ENCODE measurements around the gene KLHDC2.
"Not testable (repeated sequence)": the region's sequence is repeated elsewhere in the genome, so short reads cannot be mapped to it uniquely, and the experiment has no call there.

The KLHDC2 gene

GRCh38 chr14:49767571-49768300 is at the start of gene KLHDC2:
Gene KLHDC2, plus strand, starts transcription at chr14:49768153. Its CDS starts 316 bp downstream, at chr14:49768469.
- peak; percentile 85 for DNase-seq

- no peak for DNase-seq
Observed at GRCh38 chr14:49720744-49721143, 47.2 kb upstream of the KLHDC2 start.

DNA sequence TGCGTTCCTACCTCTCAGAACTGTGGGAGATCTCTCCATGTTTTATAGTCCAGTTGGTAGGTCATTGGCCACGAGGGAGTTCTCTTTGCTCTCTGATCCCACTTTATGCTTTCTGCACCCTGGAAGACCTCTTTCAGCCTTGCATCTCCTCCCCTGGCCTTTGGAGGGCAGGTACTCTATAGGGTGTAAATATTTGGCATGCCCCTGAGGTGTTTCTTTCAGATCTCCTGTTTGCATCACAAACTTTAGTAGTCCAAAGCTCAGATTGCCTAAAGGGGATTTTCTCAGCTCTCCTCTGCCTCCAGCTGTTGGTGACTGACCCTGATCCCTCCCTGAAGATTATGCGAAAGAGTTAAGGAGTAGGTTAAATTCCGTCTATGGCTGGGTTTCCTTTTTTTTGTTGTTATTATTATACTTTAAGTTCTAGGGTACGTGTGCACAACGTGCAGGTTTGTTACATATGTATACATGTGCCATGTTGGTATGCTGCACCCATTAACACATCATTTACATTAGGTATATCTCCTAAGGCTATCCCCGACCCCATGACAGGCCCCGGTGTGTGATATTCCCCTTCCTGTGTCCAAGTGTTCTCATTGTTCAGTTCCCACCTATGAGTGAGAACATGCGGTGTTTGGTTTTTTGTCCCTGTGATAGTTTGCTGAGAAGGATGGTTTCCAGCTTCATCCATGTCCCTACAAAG is 46.1 kb upstream of the KLHDC2 start:
- DNase-seq = not testable (repeated sequence)

- no peak for DNase-seq
Observed at GRCh38 chr14:49727171-49727570, 40.8 kb upstream of the KLHDC2 start.

DNA sequence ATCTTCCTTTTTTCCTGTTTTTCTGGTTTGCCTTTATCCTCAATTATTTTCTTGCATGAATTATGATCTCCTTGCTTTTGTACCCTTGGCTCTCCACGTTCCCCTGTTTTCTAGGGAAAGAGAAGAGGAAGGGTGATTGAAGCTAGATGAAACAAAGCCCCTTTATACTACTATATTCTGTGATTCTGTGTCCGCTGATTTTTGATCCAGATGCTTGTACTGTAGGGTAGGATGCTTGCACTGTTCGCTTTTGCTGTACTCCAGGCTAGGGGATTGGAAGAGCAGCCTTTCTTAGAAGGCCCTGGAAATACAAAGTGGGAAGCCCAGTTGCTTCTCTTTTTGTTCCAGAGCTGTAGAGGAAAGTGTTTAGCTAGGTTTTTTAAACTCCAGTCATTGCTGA is 35.1 kb upstream of the KLHDC2 start:
- no peak for DNase-seq

DNA sequence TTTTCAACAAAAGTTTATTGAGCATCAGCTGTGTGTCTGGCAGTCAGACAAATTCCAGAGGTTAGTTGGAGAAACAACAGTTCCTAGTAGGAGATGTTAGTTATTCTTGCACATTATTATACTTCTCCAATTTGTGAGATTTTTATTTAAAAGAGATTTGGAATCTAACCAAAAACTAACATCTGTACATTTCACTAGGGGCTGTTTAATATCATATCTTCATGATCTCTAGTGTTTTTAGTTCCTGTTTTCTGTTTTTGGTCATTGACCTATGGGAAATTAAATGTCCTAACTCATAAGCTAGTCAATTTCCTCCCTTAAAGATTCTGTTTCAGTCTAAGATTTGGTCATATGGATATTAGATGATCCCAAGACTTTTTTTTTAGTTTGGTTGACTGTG is 34.1 kb upstream of the KLHDC2 start:
- no peak for DNase-seq

DNA sequence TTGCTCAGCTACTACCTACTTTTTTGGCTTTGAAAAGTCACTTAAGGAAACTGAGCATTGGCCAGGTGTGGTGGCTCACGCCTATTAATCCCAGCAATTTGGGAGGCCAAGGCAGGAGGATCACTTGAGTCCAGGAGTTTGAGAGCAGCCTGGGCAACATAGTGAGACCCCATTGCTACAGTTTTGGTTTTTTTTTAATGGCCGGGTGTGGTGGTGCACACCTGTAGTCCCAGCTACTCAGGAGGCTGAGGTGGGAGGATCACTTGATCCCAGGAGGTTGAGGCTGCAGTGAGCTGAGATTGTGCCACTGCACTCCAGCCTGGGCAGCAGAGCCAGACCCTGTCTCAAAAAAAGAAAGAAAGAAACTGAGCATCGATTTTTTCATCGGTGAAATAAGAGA is 32.3 kb upstream of the KLHDC2 start:
- DNase-seq = not testable (repeated sequence)

DNA sequence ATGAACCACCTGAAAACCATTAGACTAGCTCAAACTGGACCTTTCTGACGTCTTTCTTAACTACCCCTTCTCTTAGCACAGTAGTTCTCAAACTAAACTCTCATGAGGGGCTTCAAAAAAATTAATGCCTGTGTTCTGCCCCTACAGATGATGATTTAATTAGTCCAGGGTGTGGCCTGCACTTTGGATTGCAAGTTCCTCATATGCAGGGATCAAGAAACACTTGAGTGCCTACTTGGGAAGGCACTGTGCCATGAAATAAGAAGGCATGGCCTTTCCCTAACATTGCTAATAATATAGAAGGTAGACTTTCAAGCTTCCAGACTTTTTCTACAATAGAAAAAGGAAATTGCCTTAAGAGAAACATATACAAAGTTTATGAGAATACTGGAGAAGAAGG is 22.8 kb upstream of the KLHDC2 start:
- DNase-seq = no peak

GRCh38 chr14:49746476-49746875 is 21.5 kb upstream of the KLHDC2 start:
- DNase-seq = not testable (repeated sequence)

- no peak for DNase-seq
Observed at GRCh38 chr14:49754570-49755097, 13.3 kb upstream of the KLHDC2 start.

DNA sequence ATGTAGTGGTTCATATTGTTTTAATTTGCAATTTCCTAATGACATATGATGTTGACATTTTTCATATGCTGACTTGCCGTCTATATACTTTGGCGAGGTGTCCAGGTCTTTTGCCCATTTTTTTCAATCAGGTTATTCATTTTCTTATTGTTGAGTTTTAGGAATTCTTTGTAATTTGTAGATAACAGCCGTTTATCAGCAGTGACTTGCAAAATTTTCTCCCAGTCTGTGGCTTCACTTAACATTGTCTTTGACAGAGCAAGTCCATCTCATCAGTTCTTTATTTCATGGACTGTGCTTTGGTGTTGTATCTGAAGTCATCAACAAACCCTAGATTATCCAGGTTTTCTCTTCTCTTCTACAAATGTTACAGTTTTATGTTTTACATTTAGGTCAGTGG is 12.6 kb upstream of the KLHDC2 start:
- DNase-seq = no peak

DNA sequence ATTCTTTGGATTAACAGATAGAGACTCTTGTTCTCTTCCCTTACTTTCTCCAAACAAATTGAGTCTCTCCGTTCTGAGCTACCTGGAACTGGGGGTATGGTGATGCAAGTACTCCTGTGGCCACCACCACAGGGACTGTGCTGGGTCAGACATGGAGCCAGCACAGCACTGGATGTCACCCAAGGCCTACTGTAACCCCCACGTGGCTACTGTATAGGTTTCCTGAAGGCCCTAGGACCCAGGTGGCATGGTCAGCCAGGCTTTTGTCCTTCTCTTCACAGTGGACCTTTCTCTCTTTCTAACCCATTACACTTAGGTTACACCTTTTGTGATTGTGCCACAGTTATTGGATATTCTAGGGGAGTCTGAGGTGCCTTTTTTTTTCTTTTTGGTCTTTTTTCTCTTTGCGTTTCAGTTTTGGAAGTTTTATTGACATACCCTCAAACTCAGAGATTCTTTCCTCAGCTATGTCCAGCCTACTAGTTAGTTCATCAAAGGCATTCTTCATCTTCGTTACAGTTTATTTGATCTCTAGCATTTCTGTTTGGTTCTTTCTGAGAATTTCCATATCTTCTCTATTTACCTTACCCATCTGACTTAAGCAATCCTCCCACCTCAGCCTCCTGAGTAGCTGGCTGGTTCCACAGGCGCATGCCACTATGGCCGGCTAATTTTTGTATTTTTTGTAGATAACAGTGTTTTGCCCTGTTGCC is 6.0 kb upstream of the KLHDC2 start:
- DNase-seq = no peak

GRCh38 chr14:49766839-49767238 is 1.1 kb upstream of the KLHDC2 start:
- no peak for DNase-seq

DNA sequence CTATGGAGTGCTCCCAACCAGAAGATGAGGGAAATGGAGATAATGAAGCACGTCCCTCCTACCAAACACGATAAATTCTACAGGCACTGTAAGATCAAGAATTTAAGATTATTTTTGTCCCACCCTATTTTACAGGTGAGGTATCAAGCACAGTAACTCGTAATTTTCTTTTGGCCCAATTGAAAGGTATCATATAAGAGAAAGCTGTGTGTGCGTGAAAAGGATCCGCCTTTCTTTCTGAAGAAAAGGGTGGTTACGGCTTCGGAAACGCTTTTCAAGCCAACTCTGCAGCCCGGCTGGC is 733 bp upstream of the KLHDC2 start:
- no peak for DNase-seq

- DNase-seq = peak; percentile 57
Observed at GRCh38 chr14:49768301-49769121, 558 bp downstream of the KLHDC2 start.

DNA sequence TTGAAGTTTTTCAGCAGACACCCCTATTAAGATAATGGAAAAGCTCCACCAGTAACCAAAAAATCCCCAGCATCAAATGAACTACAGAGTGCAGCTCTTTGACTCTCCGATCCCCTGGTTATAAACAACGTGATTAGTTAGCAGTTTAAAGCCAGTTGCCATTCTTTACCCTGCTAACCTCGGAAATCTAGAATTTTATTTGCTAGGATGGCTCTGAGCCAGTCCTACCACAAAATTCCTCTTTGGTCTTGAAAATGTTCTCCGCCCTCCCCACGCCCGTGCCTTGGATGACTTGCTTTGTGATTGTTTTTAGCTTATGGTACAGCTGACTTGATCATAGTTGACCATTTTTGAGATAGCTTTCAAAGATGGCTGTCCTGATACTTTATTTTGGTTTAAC is 1.2 kb downstream of the KLHDC2 start:
- DNase-seq = no peak

DNA sequence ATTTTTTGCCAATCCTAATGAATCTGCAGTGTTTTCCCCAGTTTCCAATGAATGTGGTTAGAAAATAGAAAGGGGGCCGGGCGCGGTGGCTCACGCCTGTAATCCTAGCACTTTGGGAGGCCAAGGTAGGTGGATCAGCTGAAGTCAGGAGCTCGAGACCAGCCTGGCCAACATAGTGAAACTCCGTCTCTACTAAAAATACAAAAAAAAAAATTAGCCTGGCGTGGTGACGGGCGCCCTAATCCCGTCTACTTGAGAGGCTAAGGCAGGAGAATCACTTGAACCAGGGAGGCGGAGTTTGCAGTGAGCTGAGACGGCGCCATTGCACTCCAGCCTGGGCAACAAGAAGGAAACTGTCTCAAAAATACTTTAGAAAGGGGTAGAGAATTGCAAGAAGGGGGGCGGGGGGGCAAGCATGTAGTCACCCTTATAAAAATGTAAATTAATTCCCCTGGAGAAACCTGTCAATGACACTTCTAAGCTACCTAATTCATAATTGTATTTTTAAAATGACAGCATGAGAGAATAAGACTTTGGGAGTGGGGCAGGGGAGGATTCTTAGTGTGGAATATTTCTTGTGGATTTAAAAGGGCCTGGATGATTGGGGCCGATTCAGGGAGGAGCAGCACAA is 1.7 kb downstream of the KLHDC2 start:
- no peak for DNase-seq

- no peak for DNase-seq
Observed at GRCh38 chr14:49770212-49770817, 2.4 kb downstream of the KLHDC2 start.

DNA sequence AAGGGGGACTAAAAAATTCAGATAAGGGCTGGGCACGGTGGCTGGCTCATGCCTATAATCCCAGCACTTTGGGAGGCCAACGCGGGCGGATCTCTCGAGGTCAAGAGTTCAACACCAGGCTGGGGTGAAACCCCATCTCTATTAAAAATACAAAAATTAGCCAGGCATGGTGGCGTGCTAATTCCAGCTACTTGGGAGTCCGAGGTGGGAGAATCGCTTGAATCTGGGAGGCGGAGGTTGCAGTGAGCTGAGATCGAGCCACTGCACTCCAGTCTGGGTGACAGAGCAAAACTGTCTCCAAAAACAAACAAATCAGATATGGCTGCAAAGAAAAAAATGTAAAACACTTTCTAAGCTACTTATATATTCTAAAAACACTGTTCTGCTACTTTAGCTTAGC is 3.7 kb downstream of the KLHDC2 start:
- not testable (repeated sequence) for DNase-seq

DNA sequence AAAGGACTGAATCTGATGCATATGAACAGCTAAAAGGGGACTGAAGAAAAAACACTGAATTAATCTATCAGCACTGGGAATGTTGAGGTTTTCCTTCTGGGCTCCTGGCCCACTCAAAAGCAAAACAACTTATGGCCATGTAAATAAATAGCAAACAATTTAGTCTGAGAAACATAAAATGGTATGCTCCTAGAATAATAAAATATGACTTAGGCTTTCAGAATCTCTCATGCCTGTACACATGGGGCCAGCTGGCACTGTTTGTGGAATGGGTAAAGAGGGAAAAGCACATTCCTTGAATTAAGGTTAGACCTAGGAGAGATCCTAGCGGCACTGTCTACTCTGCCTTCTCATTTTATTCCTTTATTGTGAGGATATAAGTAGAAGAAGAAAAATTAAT is 6.2 kb downstream of the KLHDC2 start:
- DNase-seq = no peak

DNA sequence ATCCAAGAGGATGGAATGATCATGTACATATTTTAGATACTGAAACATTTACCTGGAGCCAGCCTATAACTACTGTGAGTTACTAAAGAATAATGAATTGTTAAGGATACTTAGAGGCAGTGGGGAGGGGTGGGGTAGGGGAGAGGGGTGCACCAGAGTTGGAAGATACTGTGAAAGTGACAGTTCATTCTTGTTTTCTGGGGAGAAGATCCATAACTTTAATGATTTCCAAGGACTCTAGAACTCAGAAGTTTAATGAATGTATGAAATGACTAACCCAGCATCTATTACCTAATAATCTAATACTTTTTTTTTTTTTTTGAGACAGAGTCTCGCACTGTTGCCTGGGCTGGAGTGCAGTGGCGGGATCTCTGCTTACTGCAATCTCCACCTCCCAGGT is 10.5 kb downstream of the KLHDC2 start:
- DNase-seq = no peak

DNA sequence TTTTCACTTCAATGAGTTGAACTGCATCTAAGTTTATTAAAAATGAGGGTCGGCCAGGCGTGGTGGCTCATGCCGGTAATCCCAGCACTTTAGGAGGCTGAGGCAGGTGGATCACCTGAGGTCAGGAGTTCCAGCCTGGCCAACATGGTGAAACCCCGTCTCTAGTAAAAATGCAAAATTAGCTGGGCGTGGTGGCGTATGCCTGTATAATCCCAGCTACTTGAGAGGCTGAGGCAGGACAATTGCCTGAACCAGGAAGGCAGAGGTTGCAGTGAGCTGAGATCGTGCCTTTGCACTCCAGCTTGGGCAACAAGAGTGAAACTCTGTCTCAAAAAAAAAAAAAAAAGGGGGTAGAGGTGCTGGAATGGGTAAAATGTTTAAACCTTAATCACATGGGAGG is 13.1 kb downstream of the KLHDC2 start:
- DNase-seq = not testable (repeated sequence)
